ENCODE results near the gene NKIRAS1.

DNA sequence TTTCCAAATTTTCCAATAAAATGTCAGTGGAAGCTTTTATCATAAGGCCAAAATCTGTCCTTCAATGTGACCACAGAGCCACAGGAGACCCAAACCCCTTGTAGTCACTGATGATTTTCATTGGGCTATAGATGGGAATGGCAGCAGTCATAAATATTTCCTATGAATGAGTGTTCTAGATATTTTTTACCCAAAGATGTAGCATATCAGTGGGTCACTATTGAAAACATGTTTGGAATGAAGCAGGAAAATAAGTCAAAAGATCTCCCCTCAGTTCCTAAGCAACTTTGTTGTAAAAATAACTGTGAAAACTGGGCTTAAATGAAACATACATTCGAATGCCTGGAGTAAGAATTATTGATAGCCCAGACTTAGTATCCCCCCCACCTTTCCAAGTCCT, 49.0 kb downstream of the NKIRAS1 start:
- TF ChIP-seq CTCF (IDR thresholded peaks at IDR 0.05): no peak
- TF ChIP-seq EP300 (IDR thresholded peaks at IDR 0.05): no peak

Measured in suprapubic skin (tissue), 3 donors.